HFFc6 (cell line): ENCODE results near the gene RGS3. TPM values are rescaled to one million over a fixed set of nuclear protein-coding genes. Genes with fewer than 3 reads are reported as not detected.
"Not testable (repeated sequence)": the region's sequence is repeated elsewhere in the genome, so short reads cannot be mapped to it uniquely, and the experiment has no call there.

Source experiments
- DNase-seq: peaks from one replicate; pipeline ENCODE4 v3.0.0-alpha.2; 2018
- H3K27ac Mint-ChIP-seq: 2 replicates; pipeline ENCODE4 v1.8.0; 2020; ENCODE audit warnings: mild to moderate bottlenecking, mixed read lengths
- H3K27me3 Mint-ChIP-seq: 2 replicates; pipeline ENCODE4 v1.8.0; 2021; ENCODE audit warnings: mild to moderate bottlenecking, moderate library complexity, mixed read lengths; ENCODE audit not compliant: insufficient read depth
- H3K36me3 Mint-ChIP-seq: 2 replicates; pipeline ENCODE4 v1.8.0; 2021; ENCODE audit warnings: low read depth, mixed read lengths
- H3K4me1 Mint-ChIP-seq: 2 replicates; pipeline ENCODE4 v1.8.0; 2020; ENCODE audit warnings: low read depth, mixed read lengths
- H3K4me3 Mint-ChIP-seq: 2 replicates; pipeline ENCODE4 v1.8.0; 2020; ENCODE audit warnings: mild to moderate bottlenecking, moderate library complexity, mixed read lengths
- H3K9me3 Mint-ChIP-seq: 2 replicates; pipeline ENCODE4 v1.8.0; 2020; ENCODE audit warnings: mild to moderate bottlenecking, mixed read lengths
- CTCF ChIP-seq: fragments of 200-600 bp; sonication (generic); IDR thresholded peaks from 2 replicates; pipeline ENCODE4 v1.5.0; 2021; ENCODE audit warnings: antibody characterized with exemption, mild to moderate bottlenecking
- total RNA-seq, 6 experiments: library from RNA; stranded (reverse); fragmentation: NEBNext Ultra II Directional; extraction: Animal tissue kit (Norgen Biotek cat#: 25700); gene quantifications; 2 replicates in 1 of 6; 3 replicates in 5 of 6; pipeline ENCODE4 v1.2.3, GENCODE V29; 2021

The RGS3 gene
- total RNA-seq, 6 experiments from 2014 or later, result 49.7 to 57.0 (median 52.5) TPM

- peaks cover 42% of the 10 kb centered on the region for H3K27me3 Mint-ChIP-seq
- no peaks in the 10 kb centered on the region for H3K4me1 Mint-ChIP-seq
- no peak for DNase-seq
- H3K36me3 Mint-ChIP-seq, result no peaks in the 10 kb centered on the region
- H3K4me3 Mint-ChIP-seq, result no peak overlapping the region
- no peak for TF ChIP-seq CTCF
- no peaks in the 10 kb centered on the region for H3K9me3 Mint-ChIP-seq
- no peak overlapping the region for H3K27ac Mint-ChIP-seq
Observed at GRCh38 chr9:113426701-113427100, 36.8 kb upstream of the RGS3 start.

- no peak overlapping the region for H3K4me3 Mint-ChIP-seq
- no peaks in the 10 kb centered on the region for H3K4me1 Mint-ChIP-seq
- no peaks in the 10 kb centered on the region for H3K9me3 Mint-ChIP-seq
- peaks cover 36% of the 10 kb centered on the region for H3K27me3 Mint-ChIP-seq
- H3K27ac Mint-ChIP-seq, result no peak overlapping the region
- DNase-seq, result no peak
- no peak for TF ChIP-seq CTCF
- no peaks in the 10 kb centered on the region for H3K36me3 Mint-ChIP-seq
Observed at GRCh38 chr9:113427629-113428028, 35.9 kb upstream of the RGS3 start.

- no peaks in the 10 kb centered on the region for H3K4me1 Mint-ChIP-seq
- no peak overlapping the region for H3K4me3 Mint-ChIP-seq
- H3K27me3 Mint-ChIP-seq, result peaks cover 37% of the 10 kb centered on the region
- TF ChIP-seq CTCF, result no peak
- H3K36me3 Mint-ChIP-seq, result no peaks in the 10 kb centered on the region
- no peak for DNase-seq
- H3K27ac Mint-ChIP-seq, result no peak overlapping the region
- no peaks in the 10 kb centered on the region for H3K9me3 Mint-ChIP-seq
Observed at GRCh38 chr9:113428062-113428615, 35.4 kb upstream of the RGS3 start.

GRCh38 chr9:113431191-113431590, 32.3 kb upstream of the RGS3 start:
- H3K4me1 Mint-ChIP-seq, result peaks cover under 1% of the 10 kb centered on the region
- DNase-seq, result no peak
- no peaks in the 10 kb centered on the region for H3K9me3 Mint-ChIP-seq
- no peaks in the 10 kb centered on the region for H3K36me3 Mint-ChIP-seq
- peaks cover 38% of the 10 kb centered on the region for H3K27me3 Mint-ChIP-seq
- no peak for TF ChIP-seq CTCF
- no peak overlapping the region for H3K27ac Mint-ChIP-seq
- no peak overlapping the region for H3K4me3 Mint-ChIP-seq

- peak; percentile 22 for DNase-seq
- H3K36me3 Mint-ChIP-seq, result no peaks in the 10 kb centered on the region
- H3K9me3 Mint-ChIP-seq, result no peaks in the 10 kb centered on the region
- peak; percentile 16; the same call in 1 of the 2 replicates for TF ChIP-seq CTCF
- H3K27me3 Mint-ChIP-seq, result peaks cover 27% of the 10 kb centered on the region
- no peak overlapping the region; the same call in 1 of the 2 replicates for H3K27ac Mint-ChIP-seq
- no peak overlapping the region for H3K4me3 Mint-ChIP-seq
- H3K4me1 Mint-ChIP-seq, result peaks cover 12% of the 10 kb centered on the region
Observed at GRCh38 chr9:113436728-113437515, 26.6 kb upstream of the RGS3 start.

GRCh38 chr9:113437716-113438115, 25.8 kb upstream of the RGS3 start:
- Mint-ChIP-seq H3K27me3 (peaks cover 25% of the 10 kb centered on the region), H3K4me1 (peaks cover 12% of the 10 kb centered on the region)
- H3K4me3 Mint-ChIP-seq, DNase-seq, H3K27ac Mint-ChIP-seq, H3K36me3 Mint-ChIP-seq, H3K9me3 Mint-ChIP-seq: not testable (repeated sequence)
